ENCODE measurements around the gene IMPA2. TPM values are rescaled to one million over a fixed set of nuclear protein-coding genes. Genes with fewer than 3 reads are reported as not detected.

IMPA2 gene
- total RNA-seq, 2 experiments from 2014 or later: 1.7 to 2.5 TPM

DNA sequence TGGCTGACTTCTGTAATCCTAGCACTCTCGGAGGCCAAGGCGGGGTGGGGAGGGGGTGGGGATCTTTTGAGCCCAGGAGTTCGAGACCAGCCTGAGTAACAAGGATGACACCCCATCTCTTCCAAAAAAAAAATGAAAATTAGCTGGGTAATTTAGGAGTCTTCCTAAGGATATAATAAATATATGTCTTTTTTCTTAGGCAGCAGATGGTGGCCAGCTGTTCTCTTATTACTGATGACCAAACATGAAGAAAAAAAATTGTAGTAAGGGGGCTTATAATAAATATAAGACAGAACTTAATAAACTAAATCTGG, 4.2 kb upstream of the IMPA2 start:
- H3K4me3 ChIP-seq (ENCODE audit: low read length): no peak overlapping the region
- Mint-ChIP-seq H3K27ac (no peak overlapping the region), H3K36me3 (ENCODE audit: low read depth) (peaks cover 3% of the 10 kb centered on the region), H3K4me1 (ENCODE audit: low read depth) (peaks cover 9% of the 10 kb centered on the region), H3K27me3 (no peaks in the 10 kb centered on the region), H3K9me3 (no peaks in the 10 kb centered on the region), H3K4me3 (no peak overlapping the region)
- no peaks in the 10 kb centered on the region for H3K36me3 ChIP-seq (ENCODE audit: insufficient read depth, low read length)
- H3K27ac ChIP-seq (ENCODE audit: low read depth in 1 of 2, low read length in 2 of 2): no peak overlapping the region
- DNase-seq: no peak
- intact Hi-C loops (cut with DNase I, micrococcal nuclease): no loop called here
- CTCF ChIA-PET: interaction anchor here (1.4 kb wide), 1 partner anchor 18 kb away, joined by 4 read pairs; no protein-coding TSS in a partner anchor
- POLR2A ChIA-PET: no interaction called here
- TF ChIP-seq, protein P1, sequence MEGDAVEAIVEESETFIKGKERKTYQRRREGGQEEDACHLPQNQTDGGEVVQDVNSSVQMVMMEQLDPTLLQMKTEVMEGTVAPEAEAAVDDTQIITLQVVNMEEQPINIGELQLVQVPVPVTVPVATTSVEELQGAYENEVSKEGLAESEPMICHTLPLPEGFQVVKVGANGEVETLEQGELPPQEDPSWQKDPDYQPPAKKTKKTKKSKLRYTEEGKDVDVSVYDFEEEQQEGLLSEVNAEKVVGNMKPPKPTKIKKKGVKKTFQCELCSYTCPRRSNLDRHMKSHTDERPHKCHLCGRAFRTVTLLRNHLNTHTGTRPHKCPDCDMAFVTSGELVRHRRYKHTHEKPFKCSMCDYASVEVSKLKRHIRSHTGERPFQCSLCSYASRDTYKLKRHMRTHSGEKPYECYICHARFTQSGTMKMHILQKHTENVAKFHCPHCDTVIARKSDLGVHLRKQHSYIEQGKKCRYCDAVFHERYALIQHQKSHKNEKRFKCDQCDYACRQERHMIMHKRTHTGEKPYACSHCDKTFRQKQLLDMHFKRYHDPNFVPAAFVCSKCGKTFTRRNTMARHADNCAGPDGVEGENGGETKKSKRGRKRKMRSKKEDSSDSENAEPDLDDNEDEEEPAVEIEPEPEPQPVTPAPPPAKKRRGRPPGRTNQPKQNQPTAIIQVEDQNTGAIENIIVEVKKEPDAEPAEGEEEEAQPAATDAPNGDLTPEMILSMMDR (IDR thresholded peaks at IDR 0.05): no peak
- H3K4me1 ChIP-seq (ENCODE audit: insufficient read depth, low read length): peaks cover 14% of the 10 kb centered on the region
- no peak for ATAC-seq (ENCODE audit: poor library complexity)
- no peaks in the 10 kb centered on the region for H3K27me3 ChIP-seq (ENCODE audit: control insufficient read depth in 1 of 2, insufficient read depth in 2 of 2, low read length in 2 of 2)
- no peaks in the 10 kb centered on the region for H3K9me3 ChIP-seq (ENCODE audit: control insufficient read depth in 1 of 2, insufficient read depth in 1 of 2, low read length in 2 of 2)

DNA sequence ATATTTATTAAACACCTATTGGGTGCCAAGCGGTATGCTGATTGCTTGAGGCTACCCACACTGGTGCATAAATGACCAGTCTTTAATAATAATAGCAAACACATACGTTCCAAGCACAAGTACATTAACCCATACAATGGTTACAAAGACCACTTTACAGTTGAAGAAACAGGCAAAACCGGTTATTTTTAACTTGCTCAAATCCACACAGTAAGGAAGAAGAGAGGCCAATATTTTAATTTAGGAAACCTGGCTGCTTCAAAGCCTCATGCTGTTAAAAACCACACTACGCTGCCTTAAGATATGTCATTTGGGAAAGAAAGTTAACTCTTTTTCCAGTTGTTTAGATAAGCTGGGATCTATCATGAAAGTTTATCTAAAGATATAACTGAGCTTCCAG, 2.4 kb upstream of the IMPA2 start:
- Histone ChIP-seq H3K27ac (ENCODE audit: low read depth in 1 of 2, low read length in 2 of 2) (no peak overlapping the region), H3K9me3 (ENCODE audit: control insufficient read depth in 1 of 2, insufficient read depth in 1 of 2, low read length in 2 of 2) (no peaks in the 10 kb centered on the region), H3K4me3 (ENCODE audit: low read length) (no peak overlapping the region), H3K36me3 (ENCODE audit: insufficient read depth, low read length) (no peaks in the 10 kb centered on the region), H3K27me3 (ENCODE audit: control insufficient read depth in 1 of 2, insufficient read depth in 2 of 2, low read length in 2 of 2) (no peaks in the 10 kb centered on the region), H3K4me1 (ENCODE audit: insufficient read depth, low read length) (peaks cover 19% of the 10 kb centered on the region)
- no peak for DNase-seq
- TF ChIP-seq, protein P1 (IDR thresholded peaks at IDR 0.05): no peak
- Mint-ChIP-seq H3K36me3 (ENCODE audit: low read depth) (peaks cover 3% of the 10 kb centered on the region), H3K4me3 (peak overlapping the region; percentile 61), H3K27me3 (no peaks in the 10 kb centered on the region), H3K4me1 (ENCODE audit: low read depth) (peaks cover 12% of the 10 kb centered on the region), H3K27ac (peak overlapping the region; percentile 25), H3K9me3 (no peaks in the 10 kb centered on the region)
- intact Hi-C loops (cut with DNase I, micrococcal nuclease): no loop called here
- CTCF ChIA-PET: interaction anchor here (0.7 kb wide), 1 partner anchor 14 kb away, joined by 3 read pairs; no protein-coding TSS in a partner anchor
- no peak for ATAC-seq (ENCODE audit: poor library complexity)
- POLR2A ChIA-PET: no interaction called here

DNA sequence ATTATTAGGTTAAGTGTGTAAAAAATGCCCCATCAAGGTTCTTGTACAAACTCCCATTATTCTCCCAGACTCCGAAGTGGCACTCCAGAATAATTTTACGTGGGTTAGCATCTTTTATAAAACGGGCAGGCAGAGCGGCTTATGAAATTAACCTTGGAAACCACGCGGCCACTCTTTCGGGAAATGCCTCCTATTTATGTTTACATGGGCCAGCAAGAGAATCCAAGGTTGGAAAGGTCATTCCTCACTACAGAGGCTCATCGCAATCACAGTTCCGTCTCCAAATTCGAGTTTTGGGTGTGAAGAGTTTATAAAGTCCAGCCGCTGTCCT, 1.2 kb upstream of the IMPA2 start:
- Mint-ChIP-seq H3K4me3 (peak overlapping the region; percentile 93), H3K36me3 (ENCODE audit: low read depth) (peaks cover 3% of the 10 kb centered on the region), H3K4me1 (ENCODE audit: low read depth) (peaks cover 12% of the 10 kb centered on the region), H3K27me3 (no peaks in the 10 kb centered on the region), H3K27ac (peak overlapping the region; percentile 1), H3K9me3 (no peaks in the 10 kb centered on the region)
- no peak for ATAC-seq (ENCODE audit: poor library complexity)
- no peak overlapping the region for H3K27ac ChIP-seq (ENCODE audit: low read depth in 1 of 2, low read length in 2 of 2)
- ChIA-PET POLR2A (interaction anchor here (0.6 to 3.6 kb wide), 7 partner anchors 31 to 1322 kb away, joined by 3 to 26 read pairs (median 5); partner anchors contain the start of genes AFG3L2, CEP76, CHMP1B and MPPE1), CTCF (interaction anchor here (0.8 kb wide), 1 partner anchor 15 kb away, joined by 3 read pairs; no protein-coding TSS in a partner anchor)
- intact Hi-C loops (cut with DNase I, micrococcal nuclease): loop anchor here (2.0 to 5.0 kb wide), 4 partner anchors 33 to 1453 kb away; partner anchors contain the start of genes NAPG (in 2 of the 2), AFG3L2 (in 1 of the 2) and MPPE1 (in 1 of the 2)
- H3K27me3 ChIP-seq (ENCODE audit: control insufficient read depth in 1 of 2, insufficient read depth in 2 of 2, low read length in 2 of 2): no peaks in the 10 kb centered on the region
- peak overlapping the region; percentile 64 for H3K4me3 ChIP-seq (ENCODE audit: low read length)
- no peaks in the 10 kb centered on the region for H3K36me3 ChIP-seq (ENCODE audit: insufficient read depth, low read length)
- TF ChIP-seq, protein P1 (IDR thresholded peaks at IDR 0.05): no peak
- DNase-seq: no peak
- peaks cover 19% of the 10 kb centered on the region for H3K4me1 ChIP-seq (ENCODE audit: insufficient read depth, low read length)
- H3K9me3 ChIP-seq (ENCODE audit: control insufficient read depth in 1 of 2, insufficient read depth in 1 of 2, low read length in 2 of 2): no peaks in the 10 kb centered on the region
